Cortex of kidney (tissue), 1 donor: ENCODE results near the gene PDCD7.
"Not testable (repeated sequence)": the region's sequence is repeated elsewhere in the genome, so short reads cannot be mapped to it uniquely, and the experiment has no call there.

ENCODE experiments used
- DNase-seq: peaks from one replicate; lab custom pipeline; 2025; lab: John Stamatoyannopoulos, UW

Gene PDCD7

DNA sequence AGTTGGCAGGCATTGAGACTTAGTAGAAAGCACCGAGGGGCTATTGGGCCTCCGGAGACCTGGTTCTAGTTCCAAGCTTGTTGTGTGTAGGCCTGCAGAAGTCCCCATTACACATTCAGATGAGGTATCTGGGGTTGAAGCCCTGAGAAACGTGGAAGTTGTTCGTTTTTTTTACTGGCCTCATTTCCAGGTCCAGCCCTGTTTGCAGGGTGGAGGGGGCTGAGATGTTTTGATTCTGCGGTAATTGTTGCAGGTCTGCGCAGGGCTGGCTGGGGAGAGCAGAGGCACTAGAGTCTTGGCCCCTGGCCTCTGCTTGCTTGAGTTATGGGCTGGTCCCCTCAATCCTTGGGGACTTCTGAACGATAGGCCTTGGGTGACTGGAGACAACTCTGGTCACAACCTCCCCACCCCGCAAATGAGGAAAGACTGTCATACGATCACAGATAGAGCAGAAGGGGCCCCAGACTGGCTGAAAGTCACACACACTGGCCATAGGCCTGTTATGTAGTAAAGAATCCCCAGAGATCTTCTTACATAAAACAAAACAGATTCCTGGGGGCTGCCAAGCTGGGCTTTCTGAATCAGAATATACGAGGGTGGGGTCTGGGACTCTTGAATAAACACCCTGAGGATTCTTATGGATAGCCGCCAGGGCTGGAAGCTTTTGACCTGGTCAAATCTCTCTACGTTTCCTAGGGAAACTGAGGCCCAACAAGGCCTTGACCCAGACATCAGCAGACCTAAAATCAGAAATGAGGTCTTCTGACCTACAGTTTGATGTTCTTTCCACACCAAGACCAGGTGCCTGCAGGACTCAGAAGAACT is 41.5 kb downstream of the PDCD7 start:
- DNase-seq: no peak

DNA sequence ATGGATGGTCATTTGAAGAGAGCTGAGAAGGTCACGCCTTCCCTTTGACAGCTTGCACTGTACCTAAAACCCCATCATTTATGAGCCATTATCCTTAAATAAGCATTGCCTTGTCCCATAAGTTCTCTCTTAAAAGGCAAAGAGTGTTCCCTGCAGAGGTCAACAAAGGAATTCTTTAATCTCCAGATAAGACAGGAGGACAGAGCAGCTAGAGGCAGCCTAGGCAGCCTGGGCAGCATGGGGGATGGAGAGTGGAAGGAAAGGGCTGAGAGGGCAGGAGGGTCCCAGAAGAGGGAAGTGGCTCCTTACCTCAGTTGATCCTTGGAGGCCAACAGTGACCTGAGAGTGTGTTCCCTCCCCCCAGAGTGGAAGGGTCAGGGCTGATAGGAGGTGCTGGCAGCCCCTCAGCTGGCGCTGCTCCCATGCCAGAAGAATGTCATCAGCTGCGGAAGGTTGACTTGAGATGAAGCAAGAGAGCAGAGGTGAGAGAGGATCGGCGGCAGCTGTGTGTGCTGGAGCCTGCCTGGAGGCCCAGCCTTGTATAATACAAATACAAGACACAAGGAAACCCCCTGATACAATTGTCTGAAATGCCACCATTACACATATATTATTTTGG is 44.3 kb downstream of the PDCD7 start:
- DNase-seq: no peak

- DNase-seq: no peak
Measured at GRCh38 chr15:65088643-65089021, 45.0 kb downstream of the PDCD7 start.

- no peak for DNase-seq
Measured at GRCh38 chr15:65087873-65088642, 45.5 kb downstream of the PDCD7 start.

- no peak for DNase-seq
Measured at GRCh38 chr15:65087411-65087810, 46.2 kb downstream of the PDCD7 start.

GRCh38 chr15:65086680-65087111 is 46.9 kb downstream of the PDCD7 start:
- no peak for DNase-seq

- DNase-seq: no peak
Measured at GRCh38 chr15:65085990-65086679, 47.5 kb downstream of the PDCD7 start.

DNA sequence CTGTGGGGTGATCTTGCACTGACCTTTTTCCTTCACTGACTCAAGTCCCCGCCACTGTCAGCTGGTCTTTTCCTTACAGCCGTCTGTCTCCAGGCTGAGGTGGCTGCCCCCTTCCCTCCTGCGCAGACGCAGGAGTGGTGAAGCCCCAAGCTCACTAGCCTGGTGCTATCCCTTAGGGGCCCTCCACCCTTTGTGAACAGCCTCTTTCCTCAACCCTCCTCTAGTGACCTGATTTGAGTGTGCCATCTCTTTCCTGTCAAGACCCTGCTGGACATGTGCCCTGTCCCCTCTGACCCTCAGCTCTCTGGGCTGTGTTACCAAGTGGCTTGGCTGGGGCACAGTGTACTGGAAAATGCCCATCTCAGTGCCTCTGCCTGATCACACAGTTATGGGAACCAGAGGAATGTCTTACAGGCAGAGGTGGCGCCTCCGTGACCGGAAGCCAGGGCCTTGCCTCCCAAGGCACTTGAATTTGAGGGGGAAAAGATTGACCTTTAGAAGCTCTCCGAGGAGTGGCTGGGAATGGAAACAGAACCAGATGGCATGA is 48.3 kb downstream of the PDCD7 start:
- DNase-seq: no peak

DNA sequence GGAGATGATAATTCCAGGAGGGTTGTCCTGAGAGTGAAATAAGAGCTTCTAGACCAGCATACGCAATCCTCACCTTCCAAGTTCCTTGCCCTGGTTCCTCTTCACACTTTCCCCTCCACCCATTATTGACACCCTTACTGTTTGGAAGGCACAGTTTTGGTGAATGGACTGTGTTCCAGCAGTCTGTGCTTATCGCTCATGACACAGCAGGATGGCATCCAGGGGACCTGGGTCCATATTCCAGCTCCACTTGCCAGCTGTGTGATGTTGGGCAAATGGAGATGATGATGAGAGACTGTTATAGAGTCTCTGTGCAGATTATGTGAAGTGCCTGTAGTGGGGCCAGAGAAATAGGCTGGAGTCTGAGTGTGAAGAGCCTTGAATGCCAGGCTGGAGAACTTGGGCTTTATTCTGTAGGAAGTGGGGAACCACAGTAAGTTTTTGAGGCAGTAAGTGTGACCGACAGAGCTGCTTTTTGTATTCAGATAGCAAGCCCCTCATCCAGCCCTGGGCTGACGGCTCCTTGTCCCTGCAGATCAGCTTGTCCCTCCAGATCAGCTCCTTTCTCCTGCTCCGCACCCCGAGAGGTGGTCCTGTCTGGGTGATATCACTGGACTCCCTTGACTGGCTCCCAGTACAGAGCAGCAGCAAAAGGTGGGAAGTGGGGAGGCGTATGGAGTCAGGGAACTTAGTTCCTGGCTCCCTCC is 49.0 kb downstream of the PDCD7 start:
- DNase-seq: no peak

GRCh38 chr15:65083262-65083701 is 50.3 kb downstream of the PDCD7 start:
- no peak for DNase-seq

GRCh38 chr15:65082303-65082953 is 51.2 kb downstream of the PDCD7 start:
- DNase-seq: no peak

- DNase-seq: no peak
Measured at GRCh38 chr15:65081758-65082157, 51.9 kb downstream of the PDCD7 start.

GRCh38 chr15:65081270-65081669 is 52.3 kb downstream of the PDCD7 start:
- no peak for DNase-seq

DNA sequence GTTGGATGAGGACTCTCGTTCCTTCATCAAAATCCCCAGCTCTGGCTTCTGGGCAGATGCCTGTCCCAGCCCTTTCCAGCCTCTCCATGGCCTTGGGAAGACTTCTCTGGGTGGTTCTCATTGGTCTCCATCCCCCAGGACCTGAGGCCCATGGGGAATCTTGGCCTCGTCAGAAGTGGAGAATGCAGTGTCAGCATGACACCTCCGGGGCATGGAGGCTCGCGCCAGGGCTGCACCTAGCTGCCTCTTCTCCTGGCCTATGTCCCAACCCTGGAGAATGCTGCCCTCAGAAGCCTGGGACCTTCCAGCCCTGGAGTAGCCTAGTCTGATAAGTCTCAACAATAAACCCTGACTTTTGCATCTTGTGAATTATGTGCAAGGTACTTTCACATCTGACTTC is 54.0 kb downstream of the PDCD7 start:
- no peak for DNase-seq

GRCh38 chr15:65077981-65078352 is 55.6 kb downstream of the PDCD7 start:
- DNase-seq: no peak

- no peak for DNase-seq
Measured at GRCh38 chr15:65077291-65077980, 56.2 kb downstream of the PDCD7 start.

GRCh38 chr15:65076486-65077290 is 56.9 kb downstream of the PDCD7 start, which contains the start of gene KBTBD13:
Gene KBTBD13, plus strand, starts transcription at chr15:65076746. Its CDS starts 70 bp downstream, at chr15:65076816.
- DNase-seq: no peak

DNA sequence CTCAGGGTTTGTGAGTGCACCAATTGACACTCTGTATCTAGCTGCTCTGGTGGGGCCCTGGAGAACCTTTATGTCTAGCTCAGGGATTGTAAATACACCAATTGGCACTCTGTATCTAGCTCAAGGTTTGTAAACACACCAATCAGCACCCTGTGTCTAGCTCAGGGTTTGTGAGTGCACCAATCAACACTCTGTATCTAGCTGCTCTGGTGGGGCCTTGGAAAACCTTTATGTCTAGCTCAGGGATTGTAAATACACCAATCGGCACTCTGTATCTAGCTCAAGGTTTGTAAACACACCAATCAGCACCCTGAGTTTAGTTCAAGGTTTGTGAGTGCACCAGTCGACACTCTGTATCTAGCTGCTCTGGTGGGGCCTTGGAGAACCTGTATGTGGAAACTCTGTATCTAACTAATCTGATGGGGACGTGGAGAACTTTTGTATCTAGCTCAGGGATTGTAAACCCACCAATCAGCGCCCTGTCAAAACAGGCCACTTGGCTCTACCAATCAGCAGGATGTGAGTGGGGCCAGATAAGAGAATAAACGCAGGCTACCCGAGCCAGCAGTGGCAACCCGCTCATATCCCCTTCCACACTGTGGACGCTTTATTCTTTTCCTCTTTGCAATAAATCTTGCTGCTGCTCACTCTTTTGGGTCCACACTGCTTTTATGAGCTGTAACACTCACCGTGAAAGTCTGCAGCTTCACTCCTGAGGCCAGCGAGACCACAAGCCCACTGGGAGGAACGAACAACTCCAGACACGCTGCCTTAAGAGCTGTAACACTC is 57.8 kb downstream of the PDCD7 start:
- DNase-seq: not testable (repeated sequence)
